ENCODE results near the gene ANKRD39. TPM values are rescaled to one million over a fixed set of nuclear protein-coding genes. Genes with fewer than 3 reads are reported as not detected.

ANKRD39 gene
- total RNA-seq, 3 donors from 2014 or later, result 11.2 to 14.1 (median 12.2) TPM

DNA sequence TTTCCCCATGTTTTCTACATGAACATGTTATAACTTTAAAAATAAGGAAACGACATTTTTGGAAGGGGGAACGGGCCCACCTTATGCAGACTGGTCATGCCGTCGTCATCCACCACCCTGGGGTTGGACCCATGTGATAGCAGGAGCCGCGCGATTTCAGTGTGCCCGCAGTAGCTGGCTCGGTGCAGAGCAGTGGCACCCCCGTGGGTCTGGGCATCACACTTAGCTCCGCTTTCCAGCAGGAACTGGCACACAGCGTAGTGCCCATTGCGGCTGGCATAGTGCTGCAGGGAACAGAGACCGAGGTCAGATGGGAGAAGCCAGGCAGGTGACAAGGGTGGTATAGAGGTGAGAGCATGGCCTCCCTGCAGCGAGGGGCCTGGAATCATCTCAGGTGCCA lies 4.5 kb downstream of the ANKRD39 start:
- TF ChIP-seq CTCF (IDR thresholded peaks at IDR 0.05), result no peak
- no peak for ATAC-seq
- H3K4me1 ChIP-seq (ENCODE audit: low read depth), result peaks cover 9% of the 10 kb centered on the region
- intact Hi-C loops (cut with DNase I, micrococcal nuclease), result no loop called here
- DNase-seq, result no peak
- H3K9me3 ChIP-seq, result no peaks in the 10 kb centered on the region
- H3K36me3 ChIP-seq (ENCODE audit: low read depth), result no peaks in the 10 kb centered on the region
- H3K4me3 ChIP-seq, result no peak overlapping the region

- DNase-seq (no peak), ATAC-seq (no peak)
- Histone ChIP-seq H3K36me3 (ENCODE audit: low read depth) (no peaks in the 10 kb centered on the region), H3K4me3 (no peak overlapping the region), H3K9me3 (no peaks in the 10 kb centered on the region), H3K4me1 (ENCODE audit: low read depth) (peaks cover 9% of the 10 kb centered on the region)
- TF ChIP-seq CTCF (IDR thresholded peaks at IDR 0.05), result no peak
- intact Hi-C loops (cut with DNase I, micrococcal nuclease), result no loop called here
These were observed 5.1 kb downstream of the ANKRD39 start for GRCh38 chr2:96852667-96853066.

GRCh38 chr2:96848264-96848663 lies 9.6 kb downstream of the ANKRD39 start:
- TF ChIP-seq CTCF (IDR thresholded peaks at IDR 0.05), result no peak
- H3K4me3 ChIP-seq, result no peak overlapping the region
- DNase-seq (no peak), ATAC-seq (no peak)
- no peaks in the 10 kb centered on the region for H3K9me3 ChIP-seq
- no peaks in the 10 kb centered on the region for H3K36me3 ChIP-seq (ENCODE audit: low read depth)
- intact Hi-C loops (cut with DNase I, micrococcal nuclease), result no loop called here
- H3K4me1 ChIP-seq (ENCODE audit: low read depth), result no peaks in the 10 kb centered on the region

- no peaks in the 10 kb centered on the region for H3K36me3 ChIP-seq (ENCODE audit: low read depth)
- ATAC-seq (no peak), DNase-seq (no peak)
- no peaks in the 10 kb centered on the region for H3K9me3 ChIP-seq
- intact Hi-C loops (cut with DNase I, micrococcal nuclease), result no loop called here
- no peaks in the 10 kb centered on the region for H3K4me1 ChIP-seq (ENCODE audit: low read depth)
- TF ChIP-seq CTCF (IDR thresholded peaks at IDR 0.05), result no peak
- H3K4me3 ChIP-seq, result no peak overlapping the region
These were observed 10.2 kb downstream of the ANKRD39 start for GRCh38 chr2:96847586-96847985.

DNA sequence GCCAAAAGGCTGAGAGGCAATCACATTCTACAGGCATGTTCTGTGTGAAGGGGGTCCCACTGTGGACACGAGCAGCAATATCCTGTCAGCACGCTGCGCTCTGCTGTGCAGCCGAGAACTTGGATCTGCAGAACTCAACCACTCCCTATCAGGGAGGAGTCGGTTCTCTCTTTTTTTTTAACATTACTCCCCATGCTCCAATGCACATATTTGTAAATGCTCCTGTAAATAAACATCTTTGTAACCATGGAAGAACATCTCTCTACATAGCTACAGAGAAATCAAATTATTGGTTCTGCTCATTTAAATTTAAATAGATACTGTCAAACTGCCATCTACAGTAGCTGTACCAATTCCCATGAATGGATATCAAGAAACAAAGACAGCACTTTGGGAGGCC lies 11.0 kb downstream of the ANKRD39 start:
- no peaks in the 10 kb centered on the region for H3K9me3 ChIP-seq

More for the DNA sequence above, 11.0 kb downstream of the ANKRD39 start:
- no peak for TF ChIP-seq CTCF (IDR thresholded peaks at IDR 0.05)
- intact Hi-C loops (cut with DNase I, micrococcal nuclease), result no loop called here
- ATAC-seq, result no peak
- H3K4me3 ChIP-seq, result no peak overlapping the region
- no peaks in the 10 kb centered on the region for H3K36me3 ChIP-seq (ENCODE audit: low read depth)
- no peak for DNase-seq
- H3K4me1 ChIP-seq (ENCODE audit: low read depth), result no peaks in the 10 kb centered on the region

Data from mucosa of descending colon (tissue), 3 donors.